ENCODE results near the gene LPGAT1.
A peak's percentile ranks its signal among the peaks of the same experiment; 100 is the strongest.

The LPGAT1 gene

GRCh38 chr1:211735208-211736170, 95.1 kb downstream of the LPGAT1 start:
- peak; percentile 68; the same call in 1 of the 2 replicates for TF ChIP-seq SIN3A (IDR thresholded peaks at IDR 0.05; ENCODE audit: borderline replicate concordance, insufficient read depth, low read length)
- TF ChIP-seq TAF1 (IDR thresholded peaks at IDR 0.05; ENCODE audit: borderline replicate concordance, insufficient read depth, low read length): no peak; the same call in 1 of the 2 replicates
- TF ChIP-seq REST (IDR thresholded peaks at IDR 0.05; ENCODE audit: insufficient read depth in 1 of 2, low read depth in 2 of 2, low read length in 2 of 2): peak in 1 of 2 experiments; percentile 55; a peak in 1 of 4 replicates
- TF ChIP-seq FOXP2 (optimal IDR thresholded peaks at IDR 0.05; ENCODE audit: borderline replicate concordance, extremely low read depth, extremely low read length, insufficient read depth): peak; percentile 24

- TF ChIP-seq TAF1 (IDR thresholded peaks at IDR 0.05; ENCODE audit: borderline replicate concordance, insufficient read depth, low read length) (no peak), REST (IDR thresholded peaks at IDR 0.05; ENCODE audit: insufficient read depth in 1 of 2, low read depth in 2 of 2, low read length in 2 of 2) (no peak), SIN3A (IDR thresholded peaks at IDR 0.05; ENCODE audit: borderline replicate concordance, insufficient read depth, low read length) (no peak), POLR2AphosphoS5 (IDR thresholded peaks at IDR 0.05; ENCODE audit: low read depth, low read length) (no peak), FOXP2 (optimal IDR thresholded peaks at IDR 0.05; ENCODE audit: borderline replicate concordance, extremely low read depth, extremely low read length, insufficient read depth) (no peak)
These were observed 95.8 kb downstream of the LPGAT1 start for GRCh38 chr1:211734791-211735190.

GRCh38 chr1:211734359-211734758, 96.2 kb downstream of the LPGAT1 start:
- no peak for TF ChIP-seq SIN3A (IDR thresholded peaks at IDR 0.05; ENCODE audit: borderline replicate concordance, insufficient read depth, low read length)
- no peak for TF ChIP-seq POLR2AphosphoS5 (IDR thresholded peaks at IDR 0.05; ENCODE audit: low read depth, low read length)
- no peak for TF ChIP-seq TAF1 (IDR thresholded peaks at IDR 0.05; ENCODE audit: borderline replicate concordance, insufficient read depth, low read length)
- no peak for TF ChIP-seq REST (IDR thresholded peaks at IDR 0.05; ENCODE audit: insufficient read depth in 1 of 2, low read depth in 2 of 2, low read length in 2 of 2)
- TF ChIP-seq FOXP2 (optimal IDR thresholded peaks at IDR 0.05; ENCODE audit: borderline replicate concordance, extremely low read depth, extremely low read length, insufficient read depth): no peak

- TF ChIP-seq TAF1 (IDR thresholded peaks at IDR 0.05; ENCODE audit: borderline replicate concordance, insufficient read depth, low read length) (no peak), POLR2AphosphoS5 (IDR thresholded peaks at IDR 0.05; ENCODE audit: low read depth, low read length) (no peak), SIN3A (IDR thresholded peaks at IDR 0.05; ENCODE audit: borderline replicate concordance, insufficient read depth, low read length) (no peak), FOXP2 (optimal IDR thresholded peaks at IDR 0.05; ENCODE audit: borderline replicate concordance, extremely low read depth, extremely low read length, insufficient read depth) (no peak), REST (IDR thresholded peaks at IDR 0.05; ENCODE audit: insufficient read depth in 1 of 2, low read depth in 2 of 2, low read length in 2 of 2) (no peak)
These were observed 98.1 kb downstream of the LPGAT1 start for GRCh38 chr1:211732293-211732980.
